ENCODE data around the gene PACS2. TPM values are rescaled to one million over a fixed set of nuclear protein-coding genes. Genes with fewer than 3 reads are reported as not detected.

PACS2 gene
- total RNA-seq, 2 donors from 2014 or later: 117 to 121 TPM

- Histone ChIP-seq H3K27me3 (ENCODE audit: control insufficient read depth, insufficient read depth, low read length, poor library complexity, severe bottlenecking) (no peaks in the 10 kb centered on the region), H3K27ac (ENCODE audit: low read depth, low read length) (no peak overlapping the region), H3K9ac (ENCODE audit: extremely low read depth, low read length, poor library complexity, severe bottlenecking) (no peak overlapping the region), H3K4me3 (ENCODE audit: low read length) (no peak overlapping the region), H3K9me3 (ENCODE audit: control insufficient read depth, low read length) (peaks cover 12% of the 10 kb centered on the region), H3K4me1 (ENCODE audit: control insufficient read depth, insufficient read depth, low read length) (peaks cover 2% of the 10 kb centered on the region), H3K36me3 (ENCODE audit: control insufficient read depth, insufficient read depth, low read length) (peaks cover 12% of the 10 kb centered on the region)
- peaks cover 14% of the 10 kb centered on the region for H3K4me1 Mint-ChIP-seq
- no peaks in the 10 kb centered on the region for H3K27me3 Mint-ChIP-seq (ENCODE audit: insufficient read depth)
- TF ChIP-seq CTCF (conservative IDR thresholded peaks at IDR 0.05): no peak
- WGBS, 2 experiments (ENCODE audit: insufficient coverage in 1 of 2, insufficient read length in 1 of 2): 93 to 94% methylated on average over 11 of the region's 11 CpGs
- no peak overlapping the region for H3K4me3 Mint-ChIP-seq
- H3K27ac Mint-ChIP-seq: no peak overlapping the region
- H3K36me3 Mint-ChIP-seq (ENCODE audit: low read depth): peaks cover 34% of the 10 kb centered on the region
- peaks cover 9% of the 10 kb centered on the region for H3K9me3 Mint-ChIP-seq
- DNase-seq: no peak
Measured at GRCh38 chr14:105374389-105374788, 59.8 kb downstream of the PACS2 start.

DNA sequence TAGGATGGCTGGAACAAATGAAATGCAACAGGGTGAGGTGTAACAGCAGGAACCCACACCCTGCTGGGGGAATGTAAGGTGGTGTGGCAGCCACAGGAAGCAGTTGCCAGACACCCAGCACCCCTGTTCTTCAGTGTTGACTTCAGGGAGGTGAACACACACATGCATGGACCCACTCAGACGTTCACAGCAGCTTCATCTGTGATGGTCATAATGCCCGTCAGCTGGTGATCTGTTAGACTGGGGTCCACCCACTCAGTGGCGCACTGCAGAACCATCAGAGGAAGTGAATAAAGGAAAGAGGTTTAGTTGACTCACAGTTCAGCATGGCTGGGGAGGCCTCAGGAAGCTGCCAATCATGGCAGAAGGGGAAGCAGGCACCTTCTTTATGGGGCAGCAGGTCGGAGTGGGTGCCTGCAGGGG, 61.1 kb downstream of the PACS2 start:
- no peaks in the 10 kb centered on the region for H3K27me3 ChIP-seq (ENCODE audit: control insufficient read depth, insufficient read depth, low read length, poor library complexity, severe bottlenecking)
- Mint-ChIP-seq H3K9me3 (peaks cover 9% of the 10 kb centered on the region), H3K27ac (peak overlapping the region; percentile 66), H3K4me1 (peaks cover 14% of the 10 kb centered on the region), H3K27me3 (ENCODE audit: insufficient read depth) (no peaks in the 10 kb centered on the region), H3K4me3 (no peak overlapping the region), H3K36me3 (ENCODE audit: low read depth) (peaks cover 30% of the 10 kb centered on the region)
- 87 to 92% methylated on average over 4 of the region's 4 CpGs for WGBS, 2 experiments (ENCODE audit: insufficient coverage in 1 of 2, insufficient read length in 1 of 2)
- no peak overlapping the region for H3K27ac ChIP-seq (ENCODE audit: low read depth, low read length)
- TF ChIP-seq CTCF (conservative IDR thresholded peaks at IDR 0.05): no peak
- DNase-seq: no peak
- no peak overlapping the region for H3K4me3 ChIP-seq (ENCODE audit: low read length)
- no peak overlapping the region for H3K9ac ChIP-seq (ENCODE audit: extremely low read depth, low read length, poor library complexity, severe bottlenecking)
- peaks cover 2% of the 10 kb centered on the region for H3K4me1 ChIP-seq (ENCODE audit: control insufficient read depth, insufficient read depth, low read length)
- peaks cover 12% of the 10 kb centered on the region for H3K36me3 ChIP-seq (ENCODE audit: control insufficient read depth, insufficient read depth, low read length)
- H3K9me3 ChIP-seq (ENCODE audit: control insufficient read depth, low read length): peaks cover 12% of the 10 kb centered on the region

DNA sequence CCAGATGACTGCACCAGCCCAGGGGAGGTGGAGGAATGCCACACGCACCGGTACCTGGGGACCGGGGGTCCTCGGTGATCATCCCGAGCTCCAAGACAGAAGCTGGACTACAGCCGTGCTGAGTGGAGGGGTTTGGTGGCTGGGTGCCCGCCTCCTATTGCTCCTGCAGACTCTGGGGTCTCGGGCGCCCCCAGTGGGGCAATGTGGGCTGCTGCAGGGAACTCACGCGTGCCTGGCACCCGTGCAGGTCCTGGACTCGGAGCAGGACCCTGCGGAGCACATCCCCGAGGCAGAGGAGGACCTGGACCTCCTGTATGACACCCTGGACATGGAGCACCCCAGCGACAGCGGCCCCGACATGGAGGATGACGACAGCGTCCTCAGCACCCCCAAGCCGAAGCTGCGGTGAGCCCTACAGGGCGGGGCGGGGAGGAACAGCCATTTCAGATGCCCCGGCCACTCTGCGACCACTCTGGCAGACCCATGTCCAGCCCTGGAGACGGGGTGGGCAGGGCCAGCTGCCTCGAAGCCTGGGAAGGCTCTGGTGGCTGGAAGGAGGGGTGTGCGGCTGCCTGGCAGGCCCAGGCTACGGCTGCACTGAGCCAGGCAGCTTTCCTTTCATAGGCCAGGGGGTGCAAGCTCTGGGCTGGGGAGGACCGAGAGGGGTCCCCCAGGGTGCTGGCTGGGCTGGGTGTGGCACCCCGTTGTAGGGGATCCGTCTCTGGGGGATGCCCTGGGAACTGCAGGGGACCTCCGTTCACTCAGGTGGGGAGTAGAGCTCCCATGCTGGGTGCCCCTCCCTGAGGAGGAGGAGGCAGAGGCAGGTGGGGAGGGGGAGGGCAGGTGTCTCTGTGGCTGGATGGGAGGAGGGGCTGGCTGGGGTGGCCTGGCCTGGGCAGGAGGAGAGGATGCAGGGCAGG, 62.2 kb downstream of the PACS2 start:
- Histone ChIP-seq H3K36me3 (ENCODE audit: control insufficient read depth, insufficient read depth, low read length) (peaks cover 4% of the 10 kb centered on the region), H3K9me3 (ENCODE audit: control insufficient read depth, low read length) (peaks cover 12% of the 10 kb centered on the region), H3K4me3 (ENCODE audit: low read length) (no peak overlapping the region), H3K27me3 (ENCODE audit: control insufficient read depth, insufficient read depth, low read length, poor library complexity, severe bottlenecking) (no peaks in the 10 kb centered on the region), H3K9ac (ENCODE audit: extremely low read depth, low read length, poor library complexity, severe bottlenecking) (no peak overlapping the region), H3K27ac (ENCODE audit: low read depth, low read length) (no peak overlapping the region), H3K4me1 (ENCODE audit: control insufficient read depth, insufficient read depth, low read length) (peaks cover 2% of the 10 kb centered on the region)
- Mint-ChIP-seq H3K4me3 (no peak overlapping the region), H3K4me1 (peaks cover 14% of the 10 kb centered on the region), H3K9me3 (peaks cover 9% of the 10 kb centered on the region), H3K27me3 (ENCODE audit: insufficient read depth) (no peaks in the 10 kb centered on the region), H3K36me3 (ENCODE audit: low read depth) (peaks cover 18% of the 10 kb centered on the region), H3K27ac (peak overlapping the region; percentile 66)
- peak; percentile 66 for DNase-seq
- 89 to 97% methylated on average over 19 to 34 of the region's 34 CpGs for whole genome bisulfite sequencing, 2 experiments (ENCODE audit: insufficient coverage in 1 of 2, insufficient read length in 1 of 2)
- peak; percentile 45 for TF ChIP-seq CTCF (conservative IDR thresholded peaks at IDR 0.05)
